HFFc6 (cell line): ENCODE results near the gene JARID2. TPM values are rescaled to one million over a fixed set of nuclear protein-coding genes. Genes with fewer than 3 reads are reported as not detected.

Experiments
- DNase-seq: peaks from one replicate; pipeline ENCODE4 v3.0.0-alpha.2; 2018
- H3K27ac Mint-ChIP-seq: 2 replicates; pipeline ENCODE4 v1.8.0; 2020; ENCODE audit warnings: mild to moderate bottlenecking, mixed read lengths
- H3K27me3 Mint-ChIP-seq: 2 replicates; pipeline ENCODE4 v1.8.0; 2021; ENCODE audit warnings: mild to moderate bottlenecking, moderate library complexity, mixed read lengths; ENCODE audit not compliant: insufficient read depth
- H3K36me3 Mint-ChIP-seq: 2 replicates; pipeline ENCODE4 v1.8.0; 2021; ENCODE audit warnings: low read depth, mixed read lengths
- H3K4me1 Mint-ChIP-seq: 2 replicates; pipeline ENCODE4 v1.8.0; 2020; ENCODE audit warnings: low read depth, mixed read lengths
- H3K4me3 Mint-ChIP-seq: 2 replicates; pipeline ENCODE4 v1.8.0; 2020; ENCODE audit warnings: mild to moderate bottlenecking, moderate library complexity, mixed read lengths
- H3K9me3 Mint-ChIP-seq: 2 replicates; pipeline ENCODE4 v1.8.0; 2020; ENCODE audit warnings: mild to moderate bottlenecking, mixed read lengths
- CTCF ChIP-seq: fragments of 200-600 bp; sonication (generic); IDR thresholded peaks from 2 replicates; pipeline ENCODE4 v1.5.0; 2021; ENCODE audit warnings: antibody characterized with exemption, mild to moderate bottlenecking
- total RNA-seq, 6 experiments: library from RNA; stranded (reverse); fragmentation: NEBNext Ultra II Directional; extraction: Animal tissue kit (Norgen Biotek cat#: 25700); gene quantifications; 2 replicates in 1 of 6; 3 replicates in 5 of 6; pipeline ENCODE4 v1.2.3, GENCODE V29; 2021

JARID2 gene
- total RNA-seq, 6 experiments from 2014 or later, result 8.3 to 10.1 (median 9.5) TPM

- H3K36me3 Mint-ChIP-seq, result peaks cover 9% of the 10 kb centered on the region
- H3K4me3 Mint-ChIP-seq, result no peak overlapping the region
- no peaks in the 10 kb centered on the region for H3K9me3 Mint-ChIP-seq
- TF ChIP-seq CTCF, result no peak
- peaks cover 89% of the 10 kb centered on the region for H3K4me1 Mint-ChIP-seq
- no peak overlapping the region for H3K27ac Mint-ChIP-seq
- no peaks in the 10 kb centered on the region for H3K27me3 Mint-ChIP-seq
- no peak for DNase-seq
These were observed 18.5 kb downstream of the JARID2 start for GRCh38 chr6:15264412-15264811.

- Mint-ChIP-seq H3K9me3 (no peaks in the 10 kb centered on the region), H3K27me3 (no peaks in the 10 kb centered on the region), H3K27ac (no peak overlapping the region), H3K36me3 (peaks cover 9% of the 10 kb centered on the region), H3K4me1 (peaks cover 82% of the 10 kb centered on the region), H3K4me3 (no peak overlapping the region)
- DNase-seq, result no peak
- TF ChIP-seq CTCF, result no peak
These were observed 19.3 kb downstream of the JARID2 start for GRCh38 chr6:15264902-15265761.

- H3K4me3 Mint-ChIP-seq, result no peak overlapping the region
- H3K36me3 Mint-ChIP-seq, result peaks cover 9% of the 10 kb centered on the region
- no peak for TF ChIP-seq CTCF
- H3K9me3 Mint-ChIP-seq, result no peaks in the 10 kb centered on the region
- H3K4me1 Mint-ChIP-seq, result peaks cover 75% of the 10 kb centered on the region
- H3K27me3 Mint-ChIP-seq, result no peaks in the 10 kb centered on the region
- H3K27ac Mint-ChIP-seq, result no peak overlapping the region
- DNase-seq, result no peak
These were observed 19.9 kb downstream of the JARID2 start for GRCh38 chr6:15265787-15266186.

GRCh38 chr6:15266423-15266996 lies 20.6 kb downstream of the JARID2 start:
- no peak for TF ChIP-seq CTCF
- Mint-ChIP-seq H3K27ac (no peak overlapping the region), H3K4me3 (no peak overlapping the region), H3K36me3 (peaks cover 9% of the 10 kb centered on the region), H3K9me3 (no peaks in the 10 kb centered on the region), H3K4me1 (peaks cover 68% of the 10 kb centered on the region), H3K27me3 (no peaks in the 10 kb centered on the region)
- no peak for DNase-seq

GRCh38 chr6:15267221-15267620 lies 21.4 kb downstream of the JARID2 start:
- Mint-ChIP-seq H3K9me3 (no peaks in the 10 kb centered on the region), H3K4me3 (no peak overlapping the region), H3K4me1 (peaks cover 64% of the 10 kb centered on the region), H3K36me3 (peaks cover 6% of the 10 kb centered on the region), H3K27ac (no peak overlapping the region), H3K27me3 (no peaks in the 10 kb centered on the region)
- DNase-seq, result no peak
- TF ChIP-seq CTCF, result no peak
